HEK293 (cell line): ENCODE data around the gene TOR1A.

ENCODE experiments used
- CTCF ChIA-PET: fragments of 350-600 bp; formaldehyde crosslinking; extraction: SDS; loops from one replicate; lab custom pipeline; 2021; ENCODE audit warnings: antibody characterized with exemption; lab: Yijun Ruan, JAX
- POLR2A ChIA-PET: fragments of 300-600 bp; formaldehyde crosslinking; extraction: SDS; loops from one replicate; lab custom pipeline; 2020; ENCODE audit warnings: antibody characterized with exemption, inconsistent platforms; lab: Yijun Ruan, JAX
- H3K27ac ChIP-seq: fragments of 200-500 bp; sonication (Bioruptor generic); 2 replicates; pipeline ENCODE4 v1.5.1; 2014; ENCODE audit warnings: low read depth, low read length, control low read depth, inconsistent platforms; ENCODE audit errors: extremely low read depth
- H3K36me3 ChIP-seq, 2 experiments: fragments of 200-500 bp in 1 of 2; sonication (Bioruptor generic) in 1 of 2; 1 replicate in 1 of 2; 2 replicates in 1 of 2; pipeline ENCODE4 v1.5.1; 2014 to 2017; ENCODE audit warnings: inconsistent platforms in 2 of 2, low read length in 2 of 2; ENCODE audit not compliant: control insufficient read depth in 2 of 2, insufficient read depth in 1 of 2
- H3K4me1 ChIP-seq: fragments of 200-500 bp; sonication (Bioruptor generic); 2 replicates; pipeline ENCODE4 v1.5.1; 2014; ENCODE audit warnings: mild to moderate bottlenecking, low read length, inconsistent platforms; ENCODE audit not compliant: control insufficient read depth, insufficient read depth
- H3K4me3 ChIP-seq: 2 replicates; pipeline ENCODE4 v1.5.1; 2011; ENCODE audit warnings: low read depth, mild to moderate bottlenecking, control low read depth, low read length, moderate library complexity
- H3K9me3 ChIP-seq: fragments of 200-500 bp; sonication (Bioruptor generic); 2 replicates; pipeline ENCODE4 v1.5.1; 2014; ENCODE audit warnings: low read depth, low read length, inconsistent platforms; ENCODE audit not compliant: control insufficient read depth, insufficient read depth
- BCL6B ChIP-seq: fragments of 450-650 bp; formaldehyde crosslinking; IDR thresholded peaks from 2 replicates; pipeline ENCODE4 v1.5.1; 2017; ENCODE audit warnings: missing biosample characterization, missing genetic modification characterization
- EGR2 ChIP-seq: fragments of 450-650 bp; formaldehyde crosslinking; IDR thresholded peaks from 2 replicates; pipeline ENCODE4 v1.5.1; 2016; ENCODE audit warnings: low read depth, missing biosample characterization, missing genetic modification characterization
- GFI1B ChIP-seq: fragments of 450-650 bp; formaldehyde crosslinking; IDR thresholded peaks from 2 replicates; pipeline ENCODE4 v1.5.1; 2016; ENCODE audit warnings: missing biosample characterization, missing genetic modification characterization
- HOXC10 ChIP-seq: sonication (generic); formaldehyde crosslinking; IDR thresholded peaks from 2 replicates; pipeline ENCODE4 v1.8.1; 2023; ENCODE audit warnings: mild to moderate bottlenecking, missing genetic modification reagents
- SETDB1 ChIP-seq: IDR thresholded peaks from one replicate; pipeline ENCODE4 v1.6.1; 2017; ENCODE audit warnings: mild to moderate bottlenecking, low read length, moderate library complexity, mixed read lengths; ENCODE audit not compliant: insufficient read length
- SP7 ChIP-seq: fragments of 450-650 bp; formaldehyde crosslinking; IDR thresholded peaks from 2 replicates; pipeline ENCODE4 v1.5.1; 2016; ENCODE audit warnings: missing biosample characterization, missing genetic modification characterization
- WT1 ChIP-seq: fragments of 450-650 bp; formaldehyde crosslinking; IDR thresholded peaks from 2 replicates; pipeline ENCODE4 v1.5.1; 2016; ENCODE audit warnings: missing biosample characterization, missing genetic modification characterization
- ZBTB10 ChIP-seq: fragments of 450-650 bp; formaldehyde crosslinking; IDR thresholded peaks from 2 replicates; pipeline ENCODE4 v1.5.1; 2016; ENCODE audit warnings: missing biosample characterization, missing genetic modification characterization
- ZBTB26 ChIP-seq: fragments of 450-650 bp; formaldehyde crosslinking; optimal IDR thresholded peaks from 2 replicates; pipeline ENCODE3; 2016; ENCODE audit warnings: missing biosample characterization, mild to moderate bottlenecking, missing genetic modification characterization
- ZFHX2 ChIP-seq: fragments of 450-650 bp; formaldehyde crosslinking; conservative IDR thresholded peaks from 2 replicates; pipeline ENCODE4 v1.5.1; 2016; ENCODE audit warnings: missing biosample characterization, missing genetic modification characterization
- ZNF23 ChIP-seq: fragments of 450-650 bp; formaldehyde crosslinking; IDR thresholded peaks from 2 replicates; pipeline ENCODE4 v1.5.1; 2016; ENCODE audit warnings: missing biosample characterization, missing genetic modification characterization, borderline replicate concordance
- ZNF266 ChIP-seq: fragments of 450-650 bp; formaldehyde crosslinking; IDR thresholded peaks from 2 replicates; pipeline ENCODE4 v1.5.1; 2016; ENCODE audit warnings: missing biosample characterization, missing genetic modification characterization, low read depth
- ZNF311 ChIP-seq: fragments of 450-650 bp; formaldehyde crosslinking; IDR thresholded peaks from 2 replicates; pipeline ENCODE4 v1.5.1; 2017; ENCODE audit warnings: missing biosample characterization, missing genetic modification characterization, borderline replicate concordance
- ZNF449 ChIP-seq: fragments of 450-650 bp; formaldehyde crosslinking; IDR thresholded peaks from 2 replicates; pipeline ENCODE4 v1.5.1; 2017; ENCODE audit warnings: missing biosample characterization, mild to moderate bottlenecking, missing genetic modification characterization, moderate library complexity
- ZNF555 ChIP-seq: fragments of 450-650 bp; formaldehyde crosslinking; conservative IDR thresholded peaks from 2 replicates; pipeline ENCODE4 v1.5.1; 2017; ENCODE audit warnings: missing biosample characterization, mild to moderate bottlenecking, missing genetic modification characterization, inconsistent platforms
- ZNF600 ChIP-seq: fragments of 450-650 bp; formaldehyde crosslinking; IDR thresholded peaks from 2 replicates; pipeline ENCODE4 v1.5.1; 2016; ENCODE audit warnings: missing biosample characterization, missing genetic modification characterization
- ZNF654 ChIP-seq: fragments of 450-650 bp; formaldehyde crosslinking; IDR thresholded peaks from 2 replicates; pipeline ENCODE4 v1.5.1; 2016; ENCODE audit warnings: low read depth, missing biosample characterization, missing genetic modification characterization
- ZNF670 ChIP-seq: fragments of 450-650 bp; formaldehyde crosslinking; IDR thresholded peaks from 2 replicates; pipeline ENCODE4 v1.5.1; 2016; ENCODE audit warnings: missing biosample characterization, missing genetic modification characterization, low read depth
- ZNF677 ChIP-seq: fragments of 450-650 bp; IDR thresholded peaks from 2 replicates; pipeline ENCODE4 v1.5.0; 2018; ENCODE audit warnings: missing biosample characterization, mild to moderate bottlenecking, missing genetic modification characterization, moderate library complexity
- ZNF76 ChIP-seq: fragments of 450-650 bp; formaldehyde crosslinking; IDR thresholded peaks from 2 replicates; pipeline ENCODE4; 2016; ENCODE audit warnings: low read depth, missing biosample characterization, missing genetic modification characterization, borderline replicate concordance

The TOR1A gene

GRCh38 chr9:129811967-129812363 is 12.0 kb downstream of the TOR1A start:
- ChIA-PET CTCF (interaction anchor here (0.6 to 1.4 kb wide), 4 partner anchors 21 to 1115 kb away, joined by 3 to 4 read pairs (median 3); no protein-coding TSS in a partner anchor), POLR2A (interaction anchor here (0.5 to 3.0 kb wide), 5 partner anchors 8 to 606 kb away, joined by 3 to 12 read pairs (median 6); partner anchors contain the start of genes C9orf78, TOR1A and USP20)
- H3K9me3 ChIP-seq: no peaks in the 10 kb centered on the region

GRCh38 chr9:129810788-129811187 is 13.1 kb downstream of the TOR1A start:
- POLR2A ChIA-PET: interaction anchor here (0.9 to 3.0 kb wide), 4 partner anchors 8 to 24 kb away, joined by 4 to 12 read pairs (median 9); partner anchors contain the start of genes C9orf78, TOR1A and USP20
- TF ChIP-seq ZNF677 (no peak), ZNF654 (tag by site-specific recombination) (no peak), ZNF76 (tag by site-specific recombination) (no peak), ZNF555 (tag by site-specific recombination) (no peak), SP7 (no peak), ZNF311 (tag by site-specific recombination) (no peak), GFI1B (no peak), ZNF23 (tag by site-specific recombination) (no peak), ZFHX2 (tag by site-specific recombination) (no peak), ZBTB26 (tag by site-specific recombination) (no peak), SETDB1 (no peak), ZNF670 (tag by site-specific recombination) (no peak)
- Histone ChIP-seq H3K4me3 (no peak overlapping the region), H3K4me1 (no peaks in the 10 kb centered on the region), H3K27ac (no peak overlapping the region), H3K9me3 (no peaks in the 10 kb centered on the region), H3K36me3 (peaks cover 10 to 90% of the 10 kb centered on the region in 2 experiments; a peak in 2 of 3 replicates)
- CTCF ChIA-PET: interaction anchor here (0.6 to 0.7 kb wide), 2 partner anchors 428 to 512 kb away, joined by 3 to 4 read pairs; no protein-coding TSS in a partner anchor

More at GRCh38 chr9:129811967-129812363, 12.0 kb downstream of the TOR1A start:
- H3K27ac ChIP-seq: no peak overlapping the region
- TF ChIP-seq ZNF600 (tag by site-specific recombination) (0 out of 2 replicates have a peak, but pooled peaks have one; percentile 16), WT1 (tag by site-specific recombination) (no peak), BCL6B (tag by site-specific recombination) (peak; percentile 89), ZFHX2 (tag by site-specific recombination) (peak; percentile 38), ZNF449 (tag by site-specific recombination) (no peak), ZBTB10 (tag by site-specific recombination) (no peak), ZNF266 (tag by site-specific recombination) (no peak), HOXC10 (CRISPR knock-in tag) (no peak), EGR2 (tag by site-specific recombination) (peak; percentile 40)
- H3K36me3 ChIP-seq: peaks cover 9 to 90% of the 10 kb centered on the region in 2 experiments; a peak in 2 of 3 replicates
- H3K4me3 ChIP-seq: no peak overlapping the region
- no peaks in the 10 kb centered on the region for H3K4me1 ChIP-seq
